GM12891 (cell line): ENCODE data around the gene ENO4. TPM values are rescaled to one million over a fixed set of nuclear protein-coding genes. Genes with fewer than 3 reads are reported as not detected.
A peak's percentile ranks its signal among the peaks of the same experiment; 100 is the strongest.

Source experiments
- DNase-seq: peaks from one replicate; pipeline ENCODE4 v3.0.0; 2011; ENCODE audit warnings: low spot score; ENCODE audit not compliant: insufficient read length
- FAIRE-seq: peaks from 2 replicates; lab custom pipeline; 2011; peaks lifted over from hg19 to GRCh38; lab: Jason Lieb, UNC
- PAX5 ChIP-seq: IDR thresholded peaks from 2 replicates; pipeline ENCODE4 v1.6.1; 2011; ENCODE audit warnings: low read length, moderate library complexity, mild to moderate bottlenecking; ENCODE audit not compliant: insufficient read depth, severe bottlenecking
- POLR2A ChIP-seq: IDR thresholded peaks from 2 replicates; pipeline ENCODE4 v1.6.1; 2011; ENCODE audit warnings: low read depth, low read length, control low read depth
- POLR2AphosphoS5 ChIP-seq: IDR thresholded peaks from 2 replicates; pipeline ENCODE4 v1.6.1; 2011; ENCODE audit warnings: low read depth, low read length, control low read depth
- POU2F2 ChIP-seq: IDR thresholded peaks from 2 replicates; pipeline ENCODE4 v1.6.1; 2011; ENCODE audit warnings: low read depth, mild to moderate bottlenecking, control low read depth, low read length, moderate library complexity
- SPI1 ChIP-seq: IDR thresholded peaks from 2 replicates; pipeline ENCODE4 v1.6.1; 2011; ENCODE audit warnings: low read depth, low read length, control low read depth
- TAF1 ChIP-seq: IDR thresholded peaks from 2 replicates; pipeline ENCODE4 v1.6.1; 2011; ENCODE audit warnings: low read depth, low read length, control low read depth
- polyA plus RNA-seq: library from polyadenylated mRNA; unstranded; fragments of >200 nt; gene quantifications from one replicate; pipeline ENCODE4 v1.2.1, GENCODE V29; 2012; ENCODE audit warnings: low read depth, missing spikeins, inconsistent platforms; ENCODE audit not compliant: missing spikeins

Gene ENO4
- polyA plus RNA-seq = not detected

DNA sequence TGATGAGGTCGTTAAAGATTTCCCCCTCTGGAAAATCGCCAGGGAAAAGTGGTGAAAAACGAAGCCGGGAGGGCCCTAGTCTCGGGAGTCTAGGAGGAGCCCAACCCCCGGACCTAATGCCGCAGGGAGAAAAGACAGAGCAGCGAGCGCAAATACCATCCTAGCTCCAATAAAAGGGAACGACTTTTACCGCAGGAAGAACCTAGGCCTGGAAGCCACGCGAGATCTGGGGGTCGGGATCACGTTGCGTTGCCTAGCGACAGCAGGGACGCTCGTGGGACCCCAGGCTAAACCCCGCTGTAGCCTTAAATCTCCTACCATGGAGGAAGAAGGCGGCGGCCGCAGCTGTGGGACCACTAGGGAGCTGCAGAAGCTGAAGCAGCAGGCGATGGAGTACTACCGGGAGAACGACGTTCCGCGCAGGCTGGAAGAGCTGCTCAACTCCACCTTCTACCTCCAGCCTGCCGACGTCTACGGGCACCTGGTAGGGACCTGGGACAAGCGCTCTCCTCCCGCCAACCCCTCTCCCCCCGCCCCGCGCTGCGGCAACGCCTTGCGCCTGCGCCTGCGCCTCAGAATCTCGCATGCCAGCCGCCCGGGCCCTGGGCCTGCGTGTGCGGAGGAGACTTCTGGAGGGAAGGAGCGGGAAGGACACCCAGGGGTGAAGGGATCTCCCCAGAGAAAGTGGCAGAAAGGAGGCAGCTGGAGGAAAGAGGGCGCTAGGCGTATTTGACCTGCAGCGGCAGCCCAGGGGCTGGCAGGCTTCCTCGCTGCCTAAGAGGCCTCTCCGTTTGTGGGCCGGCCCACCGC is at the start of gene ENO4:
TSS of gene ENO4 (plus strand) at position 252 of the 810 bp plus-strand sequence. CDS start at position 320, 68 bp downstream.
- TF ChIP-seq POLR2A = no peak
- no peak for TF ChIP-seq PAX5
- no peak for TF ChIP-seq TAF1
- no peak for TF ChIP-seq POLR2AphosphoS5
- TF ChIP-seq POU2F2 = no peak
- TF ChIP-seq SPI1 = no peak
- peak; percentile 64 for DNase-seq
- peak; percentile 81 for FAIRE-seq

- DNase-seq (no peak), FAIRE-seq (no peak)
- TF ChIP-seq POLR2AphosphoS5 (no peak), POLR2A (no peak), POU2F2 (no peak), PAX5 (no peak), SPI1 (no peak), TAF1 (no peak)
Observed at GRCh38 chr10:116800286-116800929, 48.9 kb upstream of the ENO4 start.

- no peak for TF ChIP-seq POU2F2
- TF ChIP-seq TAF1 = no peak
- TF ChIP-seq POLR2AphosphoS5 = no peak
- no peak for TF ChIP-seq POLR2A
- no peak for TF ChIP-seq PAX5
- no peak for TF ChIP-seq SPI1
- DNase-seq (no peak), FAIRE-seq (no peak)
Observed at GRCh38 chr10:116801658-116802057, 47.6 kb upstream of the ENO4 start.

DNA sequence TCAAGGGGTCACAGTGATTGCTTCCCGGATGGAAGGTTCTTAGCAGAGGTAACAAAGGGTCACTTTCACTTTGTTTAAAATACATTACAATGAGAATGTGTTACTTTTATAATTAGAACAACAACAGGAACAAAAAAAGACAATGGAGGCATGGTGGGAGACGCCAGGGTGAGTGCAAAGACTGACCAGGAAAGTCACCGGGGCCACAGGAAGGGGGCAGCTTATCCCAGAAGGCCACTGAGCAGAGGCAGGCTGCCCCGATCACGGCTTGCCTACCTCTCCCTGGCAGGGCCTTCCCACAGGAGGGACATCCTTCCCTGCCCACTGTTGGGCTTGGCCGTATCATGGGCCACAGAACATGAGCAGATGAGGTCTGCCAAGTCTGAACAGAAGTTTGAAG is 46.8 kb upstream of the ENO4 start:
- DNase-seq (no peak), FAIRE-seq (no peak)
- TF ChIP-seq SPI1 (no peak), PAX5 (no peak), POLR2AphosphoS5 (no peak), POU2F2 (no peak), TAF1 (no peak), POLR2A (no peak)

GRCh38 chr10:116802876-116803275 is 46.4 kb upstream of the ENO4 start:
- FAIRE-seq = no peak
- no peak for TF ChIP-seq POLR2AphosphoS5
- no peak for TF ChIP-seq PAX5
- no peak for TF ChIP-seq POU2F2
- TF ChIP-seq TAF1 = no peak
- TF ChIP-seq SPI1 = no peak
- TF ChIP-seq POLR2A = no peak
- no peak for DNase-seq

DNA sequence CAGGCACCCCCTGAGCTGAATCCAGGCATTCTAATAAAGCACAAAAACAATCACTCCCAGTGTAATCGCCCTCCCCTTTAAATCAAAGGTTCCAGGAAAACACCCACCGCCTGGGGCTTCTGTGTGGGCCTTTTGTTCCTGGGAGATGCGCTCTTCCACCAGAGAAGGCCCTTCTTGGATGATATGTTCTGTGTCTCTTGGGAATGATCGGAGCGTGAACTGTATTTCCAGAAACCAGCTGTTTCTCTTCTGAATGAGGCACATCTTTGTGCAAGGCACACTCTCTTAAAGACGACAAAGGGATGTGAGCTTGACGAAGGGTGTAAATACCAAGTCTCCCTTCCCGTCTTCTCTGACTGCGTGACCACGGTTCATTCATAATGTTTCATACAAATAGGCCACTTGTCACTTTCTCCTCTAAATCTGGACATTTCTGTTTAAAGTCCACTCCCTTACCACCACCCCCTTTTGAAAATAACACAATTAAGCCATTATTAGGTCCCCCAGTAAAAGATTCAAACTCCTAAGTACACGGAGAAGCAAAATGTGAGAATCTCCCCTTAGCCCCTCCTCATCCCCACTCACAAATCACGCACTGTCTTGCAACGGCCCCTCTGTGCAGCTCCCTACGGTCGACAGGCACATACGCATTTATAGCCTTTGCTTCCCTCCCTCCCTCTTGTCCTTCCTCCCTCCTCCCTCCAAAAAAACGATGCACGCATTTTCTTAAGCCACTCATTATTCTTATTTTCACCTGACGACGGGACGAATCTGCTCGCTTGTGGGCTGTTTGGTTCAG is 45.6 kb upstream of the ENO4 start:
- DNase-seq = no peak
- no peak for FAIRE-seq
- TF ChIP-seq PAX5 (no peak), POLR2A (no peak), TAF1 (no peak), POU2F2 (no peak), SPI1 (no peak), POLR2AphosphoS5 (no peak)

DNA sequence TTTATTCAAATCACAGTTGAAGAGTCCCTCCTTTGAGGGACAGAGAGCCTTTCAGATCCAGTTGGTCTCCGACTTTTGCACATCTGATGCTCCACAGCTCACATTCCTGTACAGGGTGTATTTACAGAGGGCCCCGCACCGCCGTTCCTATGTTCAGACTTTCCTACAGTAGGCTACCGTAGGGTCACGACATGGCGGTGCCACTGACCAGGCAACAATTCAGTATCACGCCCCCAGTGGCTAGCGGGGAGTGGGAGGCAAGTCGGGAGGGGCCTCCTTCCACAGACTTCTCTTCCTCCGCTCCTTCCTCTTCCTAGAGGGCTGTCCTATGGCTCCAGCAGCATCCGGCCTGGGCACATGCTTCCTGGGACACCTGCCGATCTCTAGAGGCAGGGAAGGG is 40.6 kb upstream of the ENO4 start:
- FAIRE-seq (no peak), DNase-seq (no peak)
- TF ChIP-seq PAX5 = no peak
- no peak for TF ChIP-seq POLR2A
- TF ChIP-seq TAF1 = no peak
- no peak for TF ChIP-seq POLR2AphosphoS5
- TF ChIP-seq SPI1 = no peak
- no peak for TF ChIP-seq POU2F2

- TF ChIP-seq POLR2AphosphoS5 (no peak), POLR2A (no peak), SPI1 (no peak), PAX5 (no peak), TAF1 (no peak), POU2F2 (no peak)
- DNase-seq = no peak
- FAIRE-seq = no peak
Observed at GRCh38 chr10:116809483-116810119, 39.7 kb upstream of the ENO4 start.

DNA sequence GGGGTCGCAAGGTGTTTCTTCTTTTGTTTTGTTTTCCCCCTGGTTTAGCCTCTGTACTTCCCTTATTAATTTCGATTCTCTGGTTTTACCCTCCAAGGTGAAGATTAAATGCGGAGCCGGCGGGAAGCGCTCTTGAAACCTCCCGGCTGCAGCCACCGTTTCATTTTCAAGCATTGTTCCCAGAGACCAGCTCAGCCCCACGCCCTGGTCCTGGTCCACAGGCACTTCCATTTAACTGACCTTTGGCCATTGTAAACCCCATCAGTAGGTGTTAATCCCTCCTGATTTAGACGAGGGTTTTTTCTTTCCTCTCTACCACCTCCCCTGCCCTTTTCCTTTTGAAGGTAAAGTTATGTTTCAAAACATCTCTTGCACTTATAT is 39.2 kb upstream of the ENO4 start:
- no peak for DNase-seq
- TF ChIP-seq POU2F2 (no peak), TAF1 (no peak), POLR2AphosphoS5 (no peak), PAX5 (no peak), SPI1 (no peak), POLR2A (no peak)
- FAIRE-seq = no peak
